H1 (cell line): ENCODE data around the gene DPH5. TPM values are rescaled to one million over a fixed set of nuclear protein-coding genes. Genes with fewer than 3 reads are reported as not detected.

ENCODE experiments used
- CTCF ChIA-PET: fragments of 300-600 bp; sonication (Branson Sonifier 250); formaldehyde crosslinking; loops from one replicate; lab custom pipeline; 2021; ENCODE audit not compliant: partially characterized antibody; lab: Charles Lee
- POLR2A ChIA-PET: fragments of 300-600 bp; sonication (Branson Sonifier 250); formaldehyde crosslinking; loops from one replicate; lab custom pipeline; 2021; ENCODE audit warnings: inconsistent platforms; ENCODE audit not compliant: partially characterized antibody; lab: Charles Lee
- DNase-seq, 2 experiments: peaks; one replicate each; pipeline versions ENCODE4 v3.0.0 to v3.0.0-alpha.2; 2010 to 2022; ENCODE audit warnings: low spot score in 2 of 2, low read depth in 1 of 2, mixed read lengths in 1 of 2
- FAIRE-seq: peaks from 2 replicates; lab custom pipeline; 2011; peaks lifted over from hg19 to GRCh38; lab: Jason Lieb, UNC
- H2AFZ ChIP-seq: 2 replicates; pipeline ENCODE4 v1.8.1; 2012; ENCODE audit warnings: low read length, inconsistent platforms
- H2AK5ac ChIP-seq: 2 replicates; pipeline ENCODE4 v1.6.1; 2013; ENCODE audit warnings: low read depth, low read length
- H2BK120ac ChIP-seq: replicated peaks from 2 replicates; pipeline ENCODE3; 2013; ENCODE audit warnings: low read depth, low read length, inconsistent platforms
- H2BK12ac ChIP-seq: 2 replicates; pipeline ENCODE4 v1.6.1; 2013; ENCODE audit warnings: low read depth, low read length
- H2BK15ac ChIP-seq: 2 replicates; pipeline ENCODE4 v1.6.1; 2013; ENCODE audit warnings: low read length
- H2BK20ac ChIP-seq: 2 replicates; pipeline ENCODE4 v1.6.1; 2013; ENCODE audit warnings: low read length
- H2BK5ac ChIP-seq: 2 replicates; pipeline ENCODE4 v1.6.1; 2013; ENCODE audit warnings: low read depth, low read length
- H3K14ac ChIP-seq: 2 replicates; pipeline ENCODE4 v1.6.1; 2013; ENCODE audit warnings: inconsistent platforms; ENCODE audit not compliant: insufficient read length
- H3K18ac ChIP-seq: 2 replicates; pipeline ENCODE4 v1.6.1; 2013; ENCODE audit warnings: low read length; ENCODE audit errors: extremely low read depth
- H3K23ac ChIP-seq: 2 replicates; pipeline ENCODE4 v1.6.1; 2013; ENCODE audit warnings: inconsistent platforms; ENCODE audit not compliant: insufficient read length
- H3K23me2 ChIP-seq: 2 replicates; pipeline ENCODE4 v1.6.1; 2013; ENCODE audit warnings: low read depth, low read length
- H3K27ac ChIP-seq: 2 replicates; pipeline ENCODE4 v1.6.1; 2011; ENCODE audit warnings: low read depth, low read length, inconsistent platforms
- H3K27me3 ChIP-seq, 4 experiments: replicated peaks in 1 of 4; 1 replicate in 1 of 4; 2 replicates in 3 of 4; pipeline versions ENCODE4 v1.6.1 to v1.8.1; 2011 to 2013; ENCODE audit warnings: low read length in 3 of 4, mild to moderate bottlenecking in 3 of 4, inconsistent platforms in 2 of 4, mixed read lengths in 2 of 4, moderate library complexity in 1 of 4; ENCODE audit not compliant: control insufficient read depth in 3 of 4, insufficient read depth in 3 of 4; ENCODE audit errors: extremely low read depth in 1 of 4
- H3K36me3 ChIP-seq, 4 experiments: 2 replicates each; pipeline versions ENCODE4 v1.6.1 to v1.8.1; 2011 to 2013; ENCODE audit warnings: mild to moderate bottlenecking in 4 of 4, low read length in 3 of 4, moderate library complexity in 2 of 4, control low read depth in 1 of 4, inconsistent platforms in 1 of 4; ENCODE audit not compliant: insufficient read depth in 4 of 4, control insufficient read depth in 2 of 4
- H3K4ac ChIP-seq: replicated peaks from 2 replicates; pipeline ENCODE3; 2013; ENCODE audit warnings: low read length, low read depth, mixed read lengths, inconsistent platforms; ENCODE audit not compliant: insufficient read length
- H3K4me1 ChIP-seq, 4 experiments: replicated peaks in 1 of 4; 1 replicate in 1 of 4; 2 replicates in 3 of 4; pipeline versions ENCODE4 v1.6.1 to v1.8.1; 2011 to 2013; ENCODE audit warnings: low read length in 3 of 4, inconsistent platforms in 2 of 4, mixed read lengths in 1 of 4; ENCODE audit not compliant: insufficient read depth in 4 of 4, control insufficient read depth in 3 of 4
- H3K4me2 ChIP-seq, 2 experiments: 2 replicates each; pipeline versions ENCODE4 v1.6.1 to v1.8.1; 2011 to 2013; ENCODE audit warnings: low read depth in 2 of 2, low read length in 2 of 2, control low read depth in 1 of 2, inconsistent platforms in 1 of 2, mild to moderate bottlenecking in 1 of 2; ENCODE audit not compliant: insufficient read depth in 1 of 2
- H3K4me3 ChIP-seq, 4 experiments: fragments of 200-600, 300-600 bp in 1 of 4; sonication (generic), shearing (Covaris generic), sonication (Bioruptor Twin) in 1 of 4; 2 replicates each; pipeline versions ENCODE4 v1.5.1 to v1.8.1; 2011 to 2016; ENCODE audit warnings: low read length in 4 of 4, low read depth in 3 of 4, control low read depth in 2 of 4, inconsistent platforms in 2 of 4, mild to moderate bottlenecking in 2 of 4, mixed read lengths in 1 of 4, moderate library complexity in 1 of 4; ENCODE audit not compliant: insufficient read depth in 2 of 4; ENCODE audit errors: extremely low read depth in 1 of 4
- H3K56ac ChIP-seq: replicated peaks from 2 replicates; pipeline ENCODE3; 2013; ENCODE audit warnings: low read depth, mild to moderate bottlenecking, mixed read lengths, low read length, inconsistent platforms; ENCODE audit not compliant: insufficient read length
- H3K79me1 ChIP-seq: 2 replicates; pipeline ENCODE4 v1.6.1; 2013; ENCODE audit warnings: low read depth, low read length, control low read depth
- H3K79me2 ChIP-seq, 2 experiments: 2 replicates each; pipeline versions ENCODE4 v1.6.1 to v1.8.1; 2012 to 2013; ENCODE audit warnings: low read length in 2 of 2, mild to moderate bottlenecking in 2 of 2, inconsistent platforms in 1 of 2; ENCODE audit not compliant: insufficient read depth in 2 of 2, control insufficient read depth in 1 of 2
- H3K9ac ChIP-seq, 4 experiments: replicated peaks in 1 of 4; 1 replicate in 1 of 4; 2 replicates in 3 of 4; pipeline versions ENCODE4 v1.6.1 to v1.8.1; 2011 to 2013; ENCODE audit warnings: low read depth in 3 of 4, low read length in 3 of 4, control low read depth in 2 of 4, mild to moderate bottlenecking in 2 of 4, moderate library complexity in 2 of 4, inconsistent platforms in 1 of 4; ENCODE audit errors: extremely low read depth in 1 of 4
- H3K9me3 ChIP-seq, 2 experiments: 2 replicates each; pipeline versions ENCODE4 v1.6.1 to v1.8.1; 2012 to 2013; ENCODE audit warnings: mild to moderate bottlenecking in 2 of 2, moderate library complexity in 2 of 2, control low read depth in 1 of 2, inconsistent platforms in 1 of 2, low read depth in 1 of 2, low read length in 1 of 2, mixed read lengths in 1 of 2; ENCODE audit not compliant: insufficient read depth in 2 of 2
- H4K20me1 ChIP-seq, 2 experiments: replicated peaks in 1 of 2; 2 replicates each; pipeline versions ENCODE3 to v1.8.1; 2011 to 2013; ENCODE audit warnings: inconsistent platforms in 2 of 2, low read length in 2 of 2, mild to moderate bottlenecking in 1 of 2; ENCODE audit not compliant: insufficient read depth in 2 of 2, control insufficient read depth in 1 of 2
- H4K5ac ChIP-seq: 2 replicates; pipeline ENCODE4 v1.6.1; 2013; ENCODE audit warnings: low read length, low read depth, mixed read lengths, inconsistent platforms; ENCODE audit not compliant: insufficient read length
- H4K8ac ChIP-seq: 2 replicates; pipeline ENCODE4 v1.8.0; 2013; ENCODE audit warnings: mild to moderate bottlenecking, moderate library complexity, low read length, inconsistent platforms; ENCODE audit not compliant: insufficient read depth; ENCODE audit errors: extremely low read depth
- H4K91ac ChIP-seq: replicated peaks from 2 replicates; pipeline ENCODE3; 2013; ENCODE audit warnings: low read length, mixed read lengths, inconsistent platforms; ENCODE audit not compliant: insufficient read length
- ASH2L ChIP-seq: fragments of 200-600, 300-600 bp; sonication (generic); IDR thresholded peaks from one replicate; pipeline ENCODE4 v1.7.1; 2017; ENCODE audit warnings: low read length
- BRCA1 ChIP-seq: IDR thresholded peaks from 2 replicates; pipeline ENCODE4 v1.6.1; 2012; ENCODE audit warnings: low read depth, low read length, improper control_type of control experiment
- CHD1 ChIP-seq: IDR thresholded peaks from 2 replicates; pipeline ENCODE4 v1.6.1; 2012; ENCODE audit warnings: low read depth, low read length, improper control_type of control experiment
- NANOG ChIP-seq: IDR thresholded peaks from 2 replicates; pipeline ENCODE4 v1.6.1; 2011; ENCODE audit warnings: low read length, low read depth, mild to moderate bottlenecking, inconsistent platforms; ENCODE audit not compliant: insufficient read depth, poor library complexity, severe bottlenecking
- PHF8 ChIP-seq: fragments of 200-600 bp; sonication (generic); conservative IDR thresholded peaks from 2 replicates; pipeline ENCODE4 v1.7.1; 2012; ENCODE audit warnings: low read depth, mild to moderate bottlenecking, inconsistent platforms, low read length, moderate library complexity
- RAD21 ChIP-seq, 2 experiments: IDR thresholded peaks in 1 of 2; conservative IDR thresholded peaks in 1 of 2; 2 replicates each; pipeline ENCODE4 v1.6.1; 2011; ENCODE audit warnings: low read depth in 2 of 2, low read length in 2 of 2, improper control_type of control experiment in 1 of 2, inconsistent platforms in 1 of 2, mild to moderate bottlenecking in 1 of 2, moderate library complexity in 1 of 2
- SIN3A ChIP-seq, 2 experiments: IDR thresholded peaks in 1 of 2; conservative IDR thresholded peaks in 1 of 2; 2 replicates each; pipeline ENCODE4 v1.6.1; 2011 to 2012; ENCODE audit warnings: low read length in 2 of 2, improper control_type of control experiment in 1 of 2, low read depth in 1 of 2, mild to moderate bottlenecking in 1 of 2
- TCF12 ChIP-seq: IDR thresholded peaks from 2 replicates; pipeline ENCODE4 v1.6.1; 2011; ENCODE audit warnings: low read depth, mild to moderate bottlenecking, low read length
- YY1 ChIP-seq: IDR thresholded peaks from 2 replicates; pipeline ENCODE4 v1.6.1; 2011; ENCODE audit warnings: low read depth, mild to moderate bottlenecking, low read length
- WGBS, 2 experiments: shearing (Covaris generic) in 1 of 2; methylation state at CpG; one replicate each; pipeline versions ENCODE4 v1.1.6 to v1.1.7; 2013 to 2015; ENCODE audit warnings: low lambda C conversion rate in 2 of 2, mixed read lengths in 2 of 2, inconsistent platforms in 1 of 2, low coverage in 1 of 2, missing lambda C conversion rate in 1 of 2; ENCODE audit not compliant: insufficient replicate concordance in 2 of 2, insufficient coverage in 1 of 2, insufficient read length in 1 of 2; ENCODE audit errors: extremely low coverage in 1 of 2, missing lambda C conversion rate in 1 of 2; 5-methylcytosine and 5-hydroxymethylcytosine counted together
- polyA plus RNA-seq, 7 experiments: library from polyadenylated mRNA; depleted of rRNA in 3 of 7; stranded (reverse) in 5 of 7; unstranded in 2 of 7; fragments of >200 nt in 5 of 7; fragments of 200-250 nt in 2 of 7; gene quantifications; 1 replicate in 5 of 7; 2 replicates in 1 of 7; 4 replicates in 1 of 7; pipeline versions ENCODE4 v1.2.1 to v1.2.3, GENCODE V29; 2011 to 2013; ENCODE audit warnings: missing spikeins in 2 of 7, mixed read lengths in 2 of 7
- total RNA-seq: library from RNA; stranded (reverse); fragmentation: NEBNext Ultra II Directional; extraction: Animal tissue kit (Norgen Biotek cat#: 25700); gene quantifications from 2 replicates; pipeline ENCODE4 v1.2.1, GENCODE V29; 2021
- TF ChIP-seq, protein P1 (sequence below): IDR thresholded peaks from 2 replicates; pipeline ENCODE4 v1.6.1; 2012; ENCODE audit warnings: low read length, inconsistent platforms
- TF ChIP-seq, protein P2 (sequence below): IDR thresholded peaks from 2 replicates; pipeline ENCODE4 v1.6.1; 2011; ENCODE audit warnings: low read depth, mild to moderate bottlenecking, low read length; ENCODE audit not compliant: insufficient read depth

DPH5 gene
- total and polyA plus RNA-seq, 2 of the 8 experiments (the other 6 are each of a cell fraction or from before 2014, with no cell fraction given) = 67.7 to 106 TPM

DNA sequence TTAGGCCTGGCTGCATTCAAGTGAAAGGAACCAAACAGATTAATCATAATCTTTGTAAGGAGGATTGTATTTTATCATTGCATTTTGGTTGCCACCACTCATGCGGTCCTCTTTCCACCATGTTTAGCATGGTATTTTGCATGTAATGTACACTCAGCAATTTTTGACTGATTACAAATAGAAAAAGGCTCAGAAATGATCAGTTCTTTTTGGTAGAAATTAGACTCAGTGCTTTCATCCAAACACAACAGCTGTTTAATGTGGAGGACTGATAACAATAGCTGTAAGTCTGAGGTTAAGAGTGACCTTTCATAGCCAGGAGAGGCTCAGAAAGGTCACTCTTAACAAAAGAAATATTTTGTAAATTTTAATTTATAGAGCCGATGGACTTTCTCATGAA is 25.3 kb upstream of the DPH5 start:
- no peak overlapping the region for H4K8ac ChIP-seq
- H3K23me2 ChIP-seq = no peaks in the 10 kb centered on the region
- H4K20me1 ChIP-seq = no peaks in the 10 kb centered on the region
- ChIA-PET POLR2A (interaction anchor here (0.6 kb wide), 1 partner anchor 18 kb away, joined by 4 read pairs; no protein-coding TSS in a partner anchor), CTCF (no interaction called here)
- no peak overlapping the region for H2BK12ac ChIP-seq
- no peaks in the 10 kb centered on the region for H3K4me1 ChIP-seq
- H3K56ac ChIP-seq = no peak overlapping the region
- H2AFZ ChIP-seq = no peak overlapping the region
- no peak overlapping the region for H2BK15ac ChIP-seq
- DNase-seq (no peak), FAIRE-seq (no peak)
- no peaks in the 10 kb centered on the region for H3K9me3 ChIP-seq
- H2BK20ac ChIP-seq = no peak overlapping the region
- no peak overlapping the region for H2AK5ac ChIP-seq
- no peaks in the 10 kb centered on the region for H3K36me3 ChIP-seq
- H4K91ac ChIP-seq = no peak overlapping the region
- H4K5ac ChIP-seq = no peak overlapping the region
- H3K23ac ChIP-seq = no peak overlapping the region
- 90% methylated on average over 2 of the region's 2 CpGs; no CpG with 5 or more reads in 1 of the 2 experiments for WGBS, 2 experiments
- H2BK120ac ChIP-seq = no peak overlapping the region
- H3K18ac ChIP-seq = no peak overlapping the region
- H3K79me1 ChIP-seq = no peaks in the 10 kb centered on the region
- no peak overlapping the region for H3K27ac ChIP-seq
- H3K79me2 ChIP-seq = no peaks in the 10 kb centered on the region
- H3K4me3 ChIP-seq = no peak overlapping the region
- no peak overlapping the region for H2BK5ac ChIP-seq
- no peak overlapping the region for H3K9ac ChIP-seq
- peaks cover 0 to 1% (median 0%) of the 10 kb centered on the region in 4 experiments; a peak in 1 of 7 replicates for H3K27me3 ChIP-seq
- no peak overlapping the region for H3K4ac ChIP-seq
- H3K14ac ChIP-seq = no peak overlapping the region
- H3K4me2 ChIP-seq = no peak overlapping the region
- TF ChIP-seq, protein P1, sequence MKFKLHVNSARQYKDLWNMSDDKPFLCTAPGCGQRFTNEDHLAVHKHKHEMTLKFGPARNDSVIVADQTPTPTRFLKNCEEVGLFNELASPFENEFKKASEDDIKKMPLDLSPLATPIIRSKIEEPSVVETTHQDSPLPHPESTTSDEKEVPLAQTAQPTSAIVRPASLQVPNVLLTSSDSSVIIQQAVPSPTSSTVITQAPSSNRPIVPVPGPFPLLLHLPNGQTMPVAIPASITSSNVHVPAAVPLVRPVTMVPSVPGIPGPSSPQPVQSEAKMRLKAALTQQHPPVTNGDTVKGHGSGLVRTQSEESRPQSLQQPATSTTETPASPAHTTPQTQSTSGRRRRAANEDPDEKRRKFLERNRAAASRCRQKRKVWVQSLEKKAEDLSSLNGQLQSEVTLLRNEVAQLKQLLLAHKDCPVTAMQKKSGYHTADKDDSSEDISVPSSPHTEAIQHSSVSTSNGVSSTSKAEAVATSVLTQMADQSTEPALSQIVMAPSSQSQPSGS = no peak
- no peak for TF ChIP-seq CHD1
- TF ChIP-seq ASH2L = no peak
- no peak for TF ChIP-seq SIN3A (conservative IDR thresholded peaks at IDR 0.05 in 1 of 2, IDR thresholded peaks at IDR 0.05 in 1 of 2; ENCODE audit: low read depth in 1 of 2, low read length in 2 of 2)
- no peak for TF ChIP-seq BRCA1
- no peak for TF ChIP-seq RAD21 (IDR thresholded peaks at IDR 0.05 in 1 of 2, conservative IDR thresholded peaks at IDR 0.05 in 1 of 2; ENCODE audit: low read depth in 2 of 2, low read length in 2 of 2)
- TF ChIP-seq PHF8 = no peak
- TF ChIP-seq TCF12 = no peak
- TF ChIP-seq YY1 = no peak
- TF ChIP-seq, protein P2, sequence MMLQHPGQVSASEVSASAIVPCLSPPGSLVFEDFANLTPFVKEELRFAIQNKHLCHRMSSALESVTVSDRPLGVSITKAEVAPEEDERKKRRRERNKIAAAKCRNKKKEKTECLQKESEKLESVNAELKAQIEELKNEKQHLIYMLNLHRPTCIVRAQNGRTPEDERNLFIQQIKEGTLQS = no peak
- no peak for TF ChIP-seq NANOG
